GM19324 (cell line): ENCODE results near the gene TEDC2.

ENCODE experiments used
- ATAC-seq: cut with Tn5 transposase; IDR thresholded peaks from one replicate; pipeline ENCODE4 v1.9.1; 2021; ENCODE audit warnings: mild to moderate bottlenecking, moderate library complexity; ENCODE audit not compliant: unreplicated experiment, low FRiP score

Gene TEDC2

DNA sequence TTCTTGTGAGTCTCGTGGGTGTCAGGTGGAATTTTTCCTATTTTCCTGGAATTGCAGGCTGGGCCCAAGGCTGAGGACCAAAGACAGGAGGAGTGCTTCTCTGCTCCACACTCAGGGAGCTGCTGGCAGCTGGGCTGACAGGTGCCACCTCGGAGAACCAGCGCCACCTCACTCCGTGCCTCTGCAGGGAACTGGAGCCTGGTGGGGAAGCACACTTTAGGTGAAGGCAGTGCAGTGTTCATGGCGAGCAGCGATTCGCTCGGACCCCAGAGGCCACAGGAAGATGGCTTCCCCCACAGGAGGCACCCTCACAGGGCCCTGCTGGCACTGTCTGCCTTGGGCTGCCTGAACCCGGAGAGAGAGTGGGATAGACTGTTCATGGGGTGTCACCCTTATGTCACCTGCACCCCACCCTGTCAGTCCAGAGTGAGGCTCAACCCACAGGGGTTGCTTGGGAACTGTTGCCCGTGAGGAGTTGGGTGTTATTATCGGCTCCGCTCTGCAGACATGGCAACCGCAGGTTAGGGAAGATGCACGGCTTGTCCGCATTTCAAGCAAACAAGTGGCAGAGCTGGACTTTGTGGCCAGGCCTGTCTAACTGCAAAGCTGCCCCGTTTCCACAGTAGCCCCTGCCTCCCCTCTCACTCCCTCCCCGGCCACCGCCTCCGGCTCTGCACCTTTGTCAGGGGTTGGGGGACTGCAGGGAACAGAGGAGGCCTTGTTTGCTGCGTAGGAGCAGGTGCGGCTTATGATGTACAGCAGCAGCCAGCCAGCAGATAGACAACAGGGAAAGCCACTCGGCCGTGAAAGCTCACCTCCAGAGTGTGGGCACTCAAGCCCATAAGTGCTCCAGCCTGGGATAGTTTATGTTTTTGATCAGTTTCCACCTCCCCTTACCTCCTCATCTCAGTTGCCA is 30.5 kb downstream of the TEDC2 start:
- no peak for ATAC-seq

GRCh38 chr16:2492292-2492691 is 32.4 kb downstream of the TEDC2 start:
- no peak for ATAC-seq

DNA sequence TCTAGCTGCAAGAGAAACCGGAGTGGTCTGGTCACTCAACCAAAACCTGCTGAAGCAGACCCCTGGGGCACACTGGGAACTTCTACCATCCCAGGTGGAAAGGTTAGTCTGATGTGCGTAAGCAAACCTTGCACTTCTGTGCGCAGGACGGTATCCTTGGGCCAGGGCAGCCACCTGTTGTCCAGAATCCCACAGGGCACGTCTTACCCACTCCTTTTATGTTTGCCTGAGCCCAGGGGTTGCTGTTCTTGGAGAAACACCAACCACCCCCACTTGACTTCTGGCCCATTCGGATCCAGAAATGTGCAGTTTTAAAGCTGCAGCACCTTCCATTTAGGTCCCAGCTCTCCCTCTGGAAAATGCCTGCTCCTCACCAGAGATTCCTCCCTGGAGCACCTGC is 33.7 kb downstream of the TEDC2 start:
- no peak for ATAC-seq

- ATAC-seq = no peak
Observed at GRCh38 chr16:2494616-2495015, 34.7 kb downstream of the TEDC2 start.

GRCh38 chr16:2495041-2495440 is 35.1 kb downstream of the TEDC2 start:
- no peak for ATAC-seq

- ATAC-seq = no peak
Observed at GRCh38 chr16:2496223-2497115, 36.6 kb downstream of the TEDC2 start.

GRCh38 chr16:2497116-2497630 is 37.3 kb downstream of the TEDC2 start:
- ATAC-seq = no peak

DNA sequence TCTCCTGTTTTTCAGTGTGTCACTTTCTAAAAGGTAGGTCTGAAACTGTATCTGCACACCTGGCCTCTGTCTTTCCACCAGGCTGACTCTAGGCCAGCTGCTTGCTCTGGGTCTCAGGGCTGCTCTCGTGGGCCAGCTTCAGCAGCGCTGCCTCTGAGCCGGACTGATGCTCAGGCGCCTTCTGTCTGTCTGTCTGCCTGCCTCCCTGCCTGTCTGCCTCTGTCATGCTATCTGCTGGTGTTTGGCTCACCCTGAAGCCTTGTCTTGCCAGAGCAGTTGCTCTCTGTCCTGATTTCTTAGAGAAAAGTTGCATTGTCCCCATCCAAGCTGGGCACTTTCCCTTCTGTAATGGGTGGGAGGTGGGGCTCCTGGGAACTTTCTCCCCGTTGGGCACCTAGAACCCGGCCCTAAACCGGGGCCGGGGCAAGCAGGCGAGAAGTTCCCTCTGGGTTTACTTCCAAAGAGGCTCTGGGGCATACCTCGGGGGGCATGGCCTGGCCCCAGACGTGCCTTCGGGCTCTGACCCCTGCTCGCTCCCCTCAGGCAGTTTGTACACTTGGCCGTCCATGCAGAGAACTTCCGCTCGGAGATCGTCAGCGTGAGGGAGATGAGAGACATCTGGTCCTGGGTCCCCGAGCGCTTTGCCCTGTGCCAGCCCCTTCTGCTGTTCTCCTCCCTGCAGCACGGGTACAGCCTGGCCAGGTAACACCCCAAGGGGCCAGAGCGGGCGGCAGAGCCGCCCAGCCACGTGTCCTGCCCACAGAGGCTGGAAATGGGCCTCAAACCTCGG is 38.0 kb downstream of the TEDC2 start:
- no peak for ATAC-seq

DNA sequence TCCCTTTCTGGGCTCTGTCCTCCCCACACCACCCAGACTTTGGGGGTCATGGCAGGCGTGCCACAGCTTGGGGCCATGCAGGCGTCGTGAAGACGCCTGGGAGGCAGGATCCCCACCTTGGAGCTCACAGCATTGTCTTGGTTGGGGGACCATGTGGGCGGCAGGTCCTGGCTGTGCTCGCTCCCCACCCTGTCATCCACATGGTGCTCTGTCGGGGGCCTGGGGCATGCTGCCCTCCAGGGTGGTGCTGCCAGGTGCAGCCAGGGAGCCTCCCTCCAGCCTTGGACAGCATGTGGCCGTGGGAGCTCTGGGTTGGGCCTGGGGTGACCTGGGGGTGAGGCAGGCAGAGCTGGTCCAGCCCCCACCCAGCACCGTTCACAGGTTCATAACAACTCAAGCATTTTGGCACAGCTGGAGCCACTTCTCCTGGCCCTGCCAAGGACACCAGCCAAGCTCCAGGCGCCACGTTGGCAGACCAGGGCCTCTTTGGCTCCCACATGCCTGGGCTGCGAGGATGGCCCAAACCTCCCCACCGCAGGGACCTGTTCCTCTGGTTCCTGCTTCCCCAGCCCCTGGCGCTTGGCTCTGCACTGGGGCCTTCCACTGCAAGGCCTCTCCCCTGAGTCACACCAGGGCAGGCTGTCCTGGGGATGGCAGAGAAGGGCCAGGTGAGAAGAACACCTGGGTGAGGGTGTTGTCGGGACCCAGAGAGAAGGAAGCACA is 38.8 kb downstream of the TEDC2 start:
- no peak for ATAC-seq

GRCh38 chr16:2499454-2499853 is 39.5 kb downstream of the TEDC2 start:
- ATAC-seq = no peak

- ATAC-seq = no peak
Observed at GRCh38 chr16:2499890-2500429, 40.1 kb downstream of the TEDC2 start.

- no peak for ATAC-seq
Observed at GRCh38 chr16:2500430-2500917, 40.6 kb downstream of the TEDC2 start.

DNA sequence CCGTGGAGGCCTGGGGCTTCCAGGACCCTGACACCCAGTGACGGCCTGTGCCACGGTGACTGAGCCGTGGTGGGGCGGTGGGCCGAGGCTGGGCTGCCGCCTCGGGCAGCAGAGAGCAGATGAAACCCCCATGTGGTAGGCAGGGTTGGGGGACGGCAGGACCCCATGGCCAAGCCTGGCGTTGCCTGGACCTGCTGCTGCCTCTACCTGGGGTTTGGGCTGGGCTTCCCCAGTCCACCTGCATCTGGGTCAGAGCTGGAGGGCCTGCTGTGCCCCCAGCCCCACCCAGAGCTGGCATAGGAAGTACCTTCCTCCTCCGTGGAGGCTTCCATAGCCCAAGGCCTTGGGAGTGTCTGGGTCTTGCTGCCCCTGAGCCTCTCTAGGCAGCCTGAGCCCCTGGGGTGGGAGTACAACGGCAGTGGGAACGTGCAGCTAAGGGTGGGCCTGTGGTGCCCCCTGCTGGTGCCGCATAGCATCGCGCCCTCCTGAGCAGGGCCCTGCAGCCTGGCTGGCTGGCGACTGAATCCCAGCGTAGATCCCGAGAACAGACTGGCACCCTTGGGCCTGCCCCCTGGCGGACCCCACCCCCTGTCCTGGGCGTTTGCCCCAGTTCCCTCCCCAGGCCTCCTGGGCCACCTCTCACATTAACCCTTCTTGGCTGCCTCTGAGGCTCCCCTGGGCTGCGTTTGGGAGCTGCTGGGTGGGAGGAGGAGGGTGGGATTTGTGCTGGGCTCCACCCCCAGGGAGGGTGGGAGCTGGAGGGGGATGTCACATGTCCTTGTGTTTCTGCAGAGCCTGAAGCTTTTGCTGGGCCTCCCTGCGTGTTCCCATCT is 41.2 kb downstream of the TEDC2 start:
- no peak for ATAC-seq

DNA sequence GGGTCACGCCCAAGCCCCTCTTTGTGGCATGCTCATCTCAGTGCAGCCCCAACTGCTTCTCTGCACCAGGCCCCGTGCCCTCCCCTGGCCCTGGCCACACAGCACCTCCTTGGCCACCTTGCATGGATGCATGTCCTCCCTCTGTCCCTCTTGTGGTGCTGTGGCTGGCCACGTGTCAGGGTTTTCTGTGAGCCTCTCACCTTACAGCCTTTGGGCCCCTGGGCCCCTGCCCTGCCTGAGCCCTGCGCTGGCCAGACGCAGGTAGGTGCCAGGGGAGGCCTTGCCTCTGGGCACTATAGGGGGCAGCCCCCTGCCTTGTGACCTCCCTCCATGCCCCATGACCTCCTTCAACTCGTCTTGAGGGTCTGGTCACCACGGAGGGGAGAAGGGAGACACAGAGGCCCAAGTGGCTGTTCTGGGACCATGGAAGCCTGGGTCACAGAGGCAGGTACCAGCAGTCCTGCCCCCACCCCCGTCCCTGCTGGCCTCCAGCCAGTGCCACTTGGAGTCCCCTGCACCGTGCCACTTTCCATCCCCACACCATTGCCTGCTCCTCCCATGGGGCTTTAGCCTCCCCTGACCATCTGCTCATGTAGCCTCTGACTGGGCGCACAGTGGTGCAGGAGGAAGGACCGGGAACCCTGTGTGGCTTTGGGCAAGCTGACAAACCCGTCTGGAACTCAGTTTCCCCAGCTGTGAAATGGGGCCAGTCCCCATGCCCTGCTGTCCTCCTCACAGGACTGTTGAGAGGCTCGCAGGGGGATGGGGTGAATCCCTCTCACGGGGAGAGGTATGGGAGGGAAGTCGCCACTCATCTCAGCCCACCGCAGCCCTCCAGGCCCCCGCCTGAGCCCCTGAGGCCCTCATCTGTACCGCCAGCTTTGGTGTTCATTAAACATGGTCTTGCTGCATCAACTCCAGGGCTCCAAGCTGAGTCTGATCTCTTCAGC is 42.3 kb downstream of the TEDC2 start:
- no peak for ATAC-seq

DNA sequence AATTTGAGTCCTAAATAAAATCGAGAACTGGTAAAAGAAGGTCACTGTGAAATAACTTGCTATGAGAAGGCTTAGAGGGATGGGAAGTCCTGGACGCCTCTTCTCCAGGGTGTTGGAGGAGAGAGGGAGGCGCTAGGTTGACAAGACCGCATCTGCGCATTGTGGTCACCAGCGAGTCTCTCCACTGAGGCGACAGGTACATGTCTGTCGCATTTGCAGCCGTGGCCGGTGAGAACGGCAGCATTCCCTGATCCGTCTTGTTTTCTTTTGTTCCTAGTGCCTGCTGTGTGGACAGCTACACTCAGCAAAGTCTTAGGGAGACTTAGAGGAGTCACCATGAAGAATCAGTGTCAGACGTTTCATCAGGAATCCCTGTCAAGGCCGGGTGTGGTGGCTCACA is 45.8 kb downstream of the TEDC2 start:
- no peak for ATAC-seq

- no peak for ATAC-seq
Observed at GRCh38 chr16:2507052-2507659, 47.2 kb downstream of the TEDC2 start.

- no peak for ATAC-seq
Observed at GRCh38 chr16:2507665-2508064, 47.8 kb downstream of the TEDC2 start.
